Esophagus squamous epithelium (tissue), 4 donors: ENCODE results near the gene STK26.

ENCODE experiments used
- POLR2A ChIP-seq, 4 donors: fragments of 450-650 bp; IDR thresholded peaks; one replicate each; pipeline ENCODE4 v1.6.1; 2017; ENCODE audit warnings: antibody characterized with exemption in 4 of 4, mild to moderate bottlenecking in 4 of 4, moderate library complexity in 3 of 4
- TF ChIP-seq, protein P1 (sequence below), 6 experiments: fragments of 450-650 bp in 4 of 6; fragments of 200-600 bp in 2 of 6; sonication (generic) in 2 of 6; IDR thresholded peaks; one replicate each; pipeline ENCODE4 v1.5.1; 2016 to 2019; ENCODE audit warnings: antibody characterized with exemption in 6 of 6, mild to moderate bottlenecking in 4 of 6, moderate library complexity in 4 of 6

DNA sequence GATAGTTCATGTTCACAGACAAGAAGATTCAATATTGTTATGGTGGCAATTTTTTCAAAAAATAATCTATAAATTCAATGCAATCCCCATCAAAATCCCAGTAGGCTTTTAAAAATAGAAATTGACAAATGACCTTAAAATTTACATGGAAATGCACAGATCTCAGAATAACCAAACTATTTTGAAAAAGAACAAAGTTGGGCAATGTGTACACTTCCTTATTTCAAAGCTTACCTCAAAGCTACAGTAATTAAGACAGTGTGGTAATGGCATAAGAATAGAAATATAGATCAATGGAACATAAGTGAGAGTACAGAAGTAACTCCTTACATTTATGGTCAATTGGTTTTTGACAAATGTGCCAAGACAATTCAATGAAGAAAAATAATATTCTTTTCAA lies 65.8 kb downstream of the STK26 start:
- TF ChIP-seq, protein P1, sequence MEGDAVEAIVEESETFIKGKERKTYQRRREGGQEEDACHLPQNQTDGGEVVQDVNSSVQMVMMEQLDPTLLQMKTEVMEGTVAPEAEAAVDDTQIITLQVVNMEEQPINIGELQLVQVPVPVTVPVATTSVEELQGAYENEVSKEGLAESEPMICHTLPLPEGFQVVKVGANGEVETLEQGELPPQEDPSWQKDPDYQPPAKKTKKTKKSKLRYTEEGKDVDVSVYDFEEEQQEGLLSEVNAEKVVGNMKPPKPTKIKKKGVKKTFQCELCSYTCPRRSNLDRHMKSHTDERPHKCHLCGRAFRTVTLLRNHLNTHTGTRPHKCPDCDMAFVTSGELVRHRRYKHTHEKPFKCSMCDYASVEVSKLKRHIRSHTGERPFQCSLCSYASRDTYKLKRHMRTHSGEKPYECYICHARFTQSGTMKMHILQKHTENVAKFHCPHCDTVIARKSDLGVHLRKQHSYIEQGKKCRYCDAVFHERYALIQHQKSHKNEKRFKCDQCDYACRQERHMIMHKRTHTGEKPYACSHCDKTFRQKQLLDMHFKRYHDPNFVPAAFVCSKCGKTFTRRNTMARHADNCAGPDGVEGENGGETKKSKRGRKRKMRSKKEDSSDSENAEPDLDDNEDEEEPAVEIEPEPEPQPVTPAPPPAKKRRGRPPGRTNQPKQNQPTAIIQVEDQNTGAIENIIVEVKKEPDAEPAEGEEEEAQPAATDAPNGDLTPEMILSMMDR (IDR thresholded peaks at IDR 0.05), result no peak
- TF ChIP-seq POLR2A (IDR thresholded peaks at IDR 0.05), result no peak
